Measurements from ENCODE around the gene FCHO1.
"Not testable (repeated sequence)": the region's sequence is repeated elsewhere in the genome, so short reads cannot be mapped to it uniquely, and the experiment has no call there.

The FCHO1 gene

GRCh38 chr19:17765069-17765618, 13.9 kb downstream of the FCHO1 start:
- no peak for DNase-seq

- no peak for DNase-seq
These were observed 15.4 kb downstream of the FCHO1 start for GRCh38 chr19:17766543-17767131.

- DNase-seq = no peak
These were observed 16.3 kb downstream of the FCHO1 start for GRCh38 chr19:17767559-17767958.

GRCh38 chr19:17770613-17771012, 19.3 kb downstream of the FCHO1 start:
- DNase-seq = no peak

GRCh38 chr19:17772172-17772571, 20.9 kb downstream of the FCHO1 start:
- DNase-seq = peak in 1 of 5 experiments; percentile 61

GRCh38 chr19:17775245-17775927, 24.1 kb downstream of the FCHO1 start:
- no peak for DNase-seq

GRCh38 chr19:17775991-17776803, 24.9 kb downstream of the FCHO1 start:
- no peak for DNase-seq

GRCh38 chr19:17777840-17778239, 26.6 kb downstream of the FCHO1 start:
- DNase-seq = not testable (repeated sequence)

- peak in 2 of 5 experiments; percentile 21 to 34 for DNase-seq
These were observed 27.1 kb downstream of the FCHO1 start for GRCh38 chr19:17778251-17778967.

- DNase-seq = no peak
These were observed 28.0 kb downstream of the FCHO1 start for GRCh38 chr19:17778968-17779929.

- no peak for DNase-seq
These were observed 29.5 kb downstream of the FCHO1 start for GRCh38 chr19:17780781-17781180.

GRCh38 chr19:17783721-17784120, 32.4 kb downstream of the FCHO1 start:
- not testable (repeated sequence) for DNase-seq

GRCh38 chr19:17784201-17785008, 33.1 kb downstream of the FCHO1 start:
- peak; percentile 32 to 69 (median 57) for DNase-seq

- DNase-seq = no peak
These were observed 36.1 kb downstream of the FCHO1 start for GRCh38 chr19:17787274-17787913.

GRCh38 chr19:17788632-17789031, 37.4 kb downstream of the FCHO1 start:
- DNase-seq = no peak

GRCh38 chr19:17790059-17790780, 38.9 kb downstream of the FCHO1 start:
- no peak for DNase-seq

- no peak for DNase-seq
These were observed 43.1 kb downstream of the FCHO1 start for GRCh38 chr19:17794412-17794730.

GRCh38 chr19:17794731-17795494, 43.6 kb downstream of the FCHO1 start, which contains the start of gene B3GNT3:
B3GNT3 (plus strand) TSS chr19:17795138; CDS start chr19:17807808, 12,670 bp downstream.
- DNase-seq = no peak

- DNase-seq = no peak
These were observed 44.2 kb downstream of the FCHO1 start for GRCh38 chr19:17795495-17795856.
